K562 (cell line): Measurements from ENCODE around the gene MALRD1. TPM values are rescaled to one million over a fixed set of nuclear protein-coding genes. Genes with fewer than 3 reads are reported as not detected.

Source experiments
- ATAC-seq: fragments of 200-7000 bp; cut with Tn5 transposase; 3 replicates; pipeline ENCODE4 v1.9.1; 2020; ENCODE audit warnings: moderate library complexity
- BruUV-seq: library from RNA; stranded (reverse); fragments of 400-500 nt; replicated peaks from 2 replicates; lab custom pipeline; 2021; lab: Mats Ljungman, UMichigan
- CTCF ChIA-PET: fragments of 300-600 bp; formaldehyde crosslinking; extraction: SDS; loops from one replicate; lab custom pipeline; 2021; ENCODE audit warnings: low intra/inter-chr PET ratio; lab: Yijun Ruan, JAX
- POLR2A ChIA-PET: fragments of 300-600, 350-650 bp; sonication (Branson Sonifier 250); formaldehyde crosslinking; extraction: SDS; loops from one replicate; lab custom pipeline; 2021; ENCODE audit warnings: antibody characterized with exemption, inconsistent platforms; lab: Yijun Ruan, JAX
- DNase-seq, 4 experiments: peaks; one replicate each; pipeline versions ENCODE4 v3.0.0 to v3.0.0-alpha.2; 2011 to 2018; ENCODE audit warnings: low spot score in 3 of 4, mixed read lengths in 3 of 4; ENCODE audit errors: extremely low read depth in 1 of 4
- FAIRE-seq: peaks from 2 replicates; lab custom pipeline; 2011; peaks lifted over from hg19 to GRCh38; lab: Jason Lieb, UNC
- H2AFZ ChIP-seq: 2 replicates; pipeline ENCODE4 v1.6.0; 2011; ENCODE audit warnings: low read depth, low read length, control low read depth, inconsistent platforms
- H3K27ac ChIP-seq: fragments of 200-600 bp; 3 replicates; pipeline ENCODE4 v1.8.0; 2011; ENCODE audit warnings: low read depth, mild to moderate bottlenecking, control low read depth, inconsistent platforms, low read length, moderate library complexity, mixed read lengths; ENCODE audit errors: extremely low read depth
- H3K27me3 ChIP-seq, 2 experiments: fragments of 300-600 bp in 1 of 2; 2 replicates in 1 of 2; 3 replicates in 1 of 2; pipeline versions ENCODE4 v1.6.0 to v1.8.0; 2011; ENCODE audit warnings: inconsistent platforms in 2 of 2, low read length in 2 of 2, mild to moderate bottlenecking in 1 of 2, mixed read lengths in 1 of 2, moderate library complexity in 1 of 2; ENCODE audit not compliant: control insufficient read depth in 2 of 2, insufficient read depth in 2 of 2
- H3K36me3 ChIP-seq: fragments of 300-600 bp; 3 replicates; pipeline ENCODE4 v1.8.0; 2011; ENCODE audit warnings: mild to moderate bottlenecking, low read length, inconsistent platforms; ENCODE audit not compliant: control insufficient read depth, insufficient read depth
- H3K4me1 ChIP-seq, 2 experiments: fragments of 200-600 bp in 1 of 2; replicated peaks in 1 of 2; 2 replicates in 1 of 2; 3 replicates in 1 of 2; pipeline versions ENCODE4 v1.5.1 to v1.8.0; 2011; ENCODE audit warnings: inconsistent platforms in 2 of 2, low read length in 2 of 2, mild to moderate bottlenecking in 1 of 2, mixed read lengths in 1 of 2, moderate library complexity in 1 of 2; ENCODE audit not compliant: control insufficient read depth in 2 of 2, insufficient read depth in 2 of 2
- H3K4me2 ChIP-seq: 2 replicates; pipeline ENCODE4 v1.6.1; 2011; ENCODE audit warnings: low read length, control low read depth, inconsistent platforms, mixed read lengths; ENCODE audit not compliant: insufficient read depth
- H3K4me3 ChIP-seq: fragments of 200-600 bp; sonication (generic), shearing (Covaris generic); 2 replicates; pipeline ENCODE4 v1.5.1; 2016; ENCODE audit warnings: control low read depth, inconsistent platforms
- H3K79me2 ChIP-seq: fragments of 200-600 bp; 3 replicates; pipeline ENCODE4 v1.8.0; 2011; ENCODE audit warnings: low read length, inconsistent platforms; ENCODE audit not compliant: control insufficient read depth, insufficient read depth
- H3K9ac ChIP-seq, 2 experiments: 2 replicates each; pipeline versions ENCODE4 v1.6.0 to v1.6.1; 2011; ENCODE audit warnings: low read depth in 2 of 2, low read length in 2 of 2, control low read depth in 1 of 2, inconsistent platforms in 1 of 2, mild to moderate bottlenecking in 1 of 2, mixed read lengths in 1 of 2; ENCODE audit not compliant: insufficient read depth in 1 of 2
- H3K9me1 ChIP-seq: one replicate; pipeline ENCODE4 v1.6.0; 2011; ENCODE audit warnings: inconsistent platforms, mild to moderate bottlenecking, low read length, moderate library complexity; ENCODE audit not compliant: control insufficient read depth, insufficient read depth
- H3K9me3 ChIP-seq: replicated peaks from 2 replicates; pipeline ENCODE4 v1.5.1; 2011; ENCODE audit warnings: low read depth, low read length, inconsistent platforms; ENCODE audit not compliant: control insufficient read depth, insufficient read depth
- H4K20me1 ChIP-seq: replicated peaks from 2 replicates; pipeline ENCODE4 v1.6.1; 2011; ENCODE audit warnings: low read length, inconsistent platforms, mixed read lengths; ENCODE audit not compliant: control insufficient read depth, insufficient read depth
- ILF3 ChIP-seq: fragments of 450-650 bp; IDR thresholded peaks from 2 replicates; pipeline ENCODE4 v1.6.1; 2018; ENCODE audit warnings: antibody characterized with exemption, mild to moderate bottlenecking, moderate library complexity, borderline replicate concordance
- NCOA2 ChIP-seq, 2 experiments: fragments of 450-650 bp; IDR thresholded peaks; 2 replicates each; pipeline ENCODE4 v1.6.1; 2018; ENCODE audit warnings: mild to moderate bottlenecking in 2 of 2, moderate library complexity in 1 of 2; ENCODE audit not compliant: partially characterized antibody in 2 of 2
- NFRKB ChIP-seq: fragments of 450-650 bp; IDR thresholded peaks from 2 replicates; pipeline ENCODE4 v1.6.1; 2016; ENCODE audit warnings: low read depth
- OTX1 ChIP-seq: fragments of 450-650 bp; formaldehyde crosslinking; IDR thresholded peaks from 2 replicates; pipeline ENCODE4 v1.4.0; 2022; ENCODE audit warnings: mild to moderate bottlenecking
- PHF21A ChIP-seq: fragments of 450-650 bp; IDR thresholded peaks from 2 replicates; pipeline ENCODE4 v1.6.1; 2017; ENCODE audit warnings: low read depth, borderline replicate concordance
- POLR2G ChIP-seq: fragments of 200-400 bp; formaldehyde crosslinking; IDR thresholded peaks from 2 replicates; pipeline ENCODE4 v1.6.1; 2017; ENCODE audit warnings: low read depth, mild to moderate bottlenecking, antibody characterized with exemption, low read length, moderate library complexity
- PTRF ChIP-seq: fragments of 450-650 bp; IDR thresholded peaks from 2 replicates; pipeline ENCODE4 v1.6.1; 2016; ENCODE audit warnings: mild to moderate bottlenecking, missing genetic modification characterization, missing compliant biosample characterization
- PURB ChIP-seq: sonication (generic); formaldehyde crosslinking; IDR thresholded peaks from 2 replicates; pipeline ENCODE4 v1.9.0; 2021; ENCODE audit warnings: low read depth, mild to moderate bottlenecking, missing genetic modification reagents
- RBM17 ChIP-seq: fragments of 200-400 bp; formaldehyde crosslinking; IDR thresholded peaks from 2 replicates; pipeline ENCODE4 v1.6.1; 2017; ENCODE audit warnings: low read depth, mild to moderate bottlenecking, low read length, borderline replicate concordance
- SMAD1 ChIP-seq: fragments of 150-350 bp; IDR thresholded peaks from 2 replicates; pipeline ENCODE4 v1.6.1; 2014; ENCODE audit warnings: low read length, low read depth; ENCODE audit not compliant: partially characterized antibody
- ZBTB8A ChIP-seq: fragments of 450-650 bp; IDR thresholded peaks from 2 replicates; pipeline ENCODE4 v1.6.1; 2018; ENCODE audit warnings: mild to moderate bottlenecking, moderate library complexity; ENCODE audit not compliant: partially characterized antibody
- ZEB2 ChIP-seq: fragments of 450-650 bp; IDR thresholded peaks from 2 replicates; pipeline ENCODE4 v1.6.1; 2016
- ZNF184 ChIP-seq: sonication (generic); formaldehyde crosslinking; IDR thresholded peaks from 2 replicates; pipeline ENCODE4 v1.5.0; 2020; ENCODE audit warnings: missing genetic modification reagents
- ZNF24 ChIP-seq: fragments of 450-650 bp; IDR thresholded peaks from 2 replicates; pipeline ENCODE4 v1.6.1; 2016
- ZNF512 ChIP-seq: IDR thresholded peaks from 2 replicates; pipeline ENCODE4 v1.6.1; 2016; ENCODE audit warnings: missing genetic modification characterization, missing compliant biosample characterization
- ZNF717 ChIP-seq: fragments of 250-450 bp; sonication (Bioruptor Pico); IDR thresholded peaks from 2 replicates; pipeline ENCODE4 v1.5.0; 2021
- WGBS: fragments of 100-300 bp; shearing (Covaris generic); methylation state at CpG from one replicate; pipeline ENCODE4 v1.1.6; 2016; ENCODE audit warnings: low coverage, mixed read lengths; ENCODE audit not compliant: insufficient coverage; ENCODE audit errors: missing lambda C conversion rate; 5-methylcytosine and 5-hydroxymethylcytosine counted together
- in situ Hi-C: fragments of 300-500 bp; cut with MboI; formaldehyde crosslinking; loops from 4 replicates; pipeline ENCODE4 v1.15.0; 2018; ENCODE audit warnings: inconsistent platforms, mixed read lengths
- intact Hi-C: fragments of 100-400 bp; cut with micrococcal nuclease; formaldehyde crosslinking; loops from 2 replicates; pipeline ENCODE4 v1.14.2; 2022
- polyA plus RNA-seq, 8 experiments: library from polyadenylated mRNA; depleted of rRNA in 4 of 8; stranded (reverse) in 5 of 8; unstranded in 3 of 8; fragments of >200 nt; fragmentation: Nextera tagmentation in 2 of 8; fragmentation: Illumina TruSeq in 1 of 8; extraction: Ambion mirVana in 2 of 8; extraction: Trizol in 1 of 8; gene quantifications; 2 replicates each; pipeline versions ENCODE4 v1.2.1 to v1.2.3, GENCODE V29; 2011 to 2014; ENCODE audit warnings: inconsistent platforms in 1 of 8, missing spikeins in 1 of 8
- total RNA-seq, 7 experiments: library from RNA; depleted of rRNA in 6 of 7; stranded (reverse); fragments of >200 nt in 6 of 7; fragmentation: Illumina TruSeq in 2 of 7; extraction: Trizol in 2 of 7; gene quantifications; 2 replicates each; pipeline versions ENCODE4 v1.2.1 to v1.2.3, GENCODE V29; 2011 to 2021; ENCODE audit warnings: low replicate concordance in 1 of 7
- TF ChIP-seq, protein P1 (sequence below): fragments of 250-450 bp; sonication (Bioruptor Pico); IDR thresholded peaks from 2 replicates; pipeline ENCODE4 v1.8.0; 2021; ENCODE audit warnings: mild to moderate bottlenecking, moderate library complexity

MALRD1 gene
- total and polyA plus RNA-seq, 9 of the 15 experiments (the other 6 are each of a cell fraction or from before 2014, with no cell fraction given): not detected

- 0% methylated on average over 1 of the region's 1 CpG for WGBS
- in situ Hi-C loops: no loop called here
- ChIA-PET POLR2A (no interaction called here), CTCF (no interaction called here)
- no peaks in the 10 kb centered on the region for H3K36me3 ChIP-seq
- no TSS peak for BruUV-seq
- H3K79me2 ChIP-seq: no peaks in the 10 kb centered on the region
- intact Hi-C loops: no loop called here
- H3K4me3 ChIP-seq: no peak overlapping the region
- H3K4me1 ChIP-seq: no peaks in the 10 kb centered on the region
- no peak overlapping the region for H3K9ac ChIP-seq
- no peak for FAIRE-seq
- DNase-seq: no peak
- H3K27ac ChIP-seq: no peak overlapping the region
- ATAC-seq: no peak
- H3K27me3 ChIP-seq: no peaks in the 10 kb centered on the region
- H3K9me3 ChIP-seq: no peaks in the 10 kb centered on the region
- TF ChIP-seq ZNF24 (no peak), RBM17 (no peak), PTRF (tag) (no peak), PURB (CRISPR knock-in tag) (no peak), SMAD1 (no peak), POLR2G (no peak), ILF3 (no peak), PHF21A (no peak), OTX1 (CRISPR knock-in tag) (no peak), ZNF184 (CRISPR knock-in tag) (no peak), NCOA2 (IDR thresholded peaks at IDR 0.05; ENCODE audit: partially characterized antibody in 2 of 2) (no peak), NFRKB (no peak), ZNF717 (no peak), ZEB2 (no peak), ZBTB8A (no peak), ZNF512 (tag) (no peak)
- TF ChIP-seq, protein P1, sequence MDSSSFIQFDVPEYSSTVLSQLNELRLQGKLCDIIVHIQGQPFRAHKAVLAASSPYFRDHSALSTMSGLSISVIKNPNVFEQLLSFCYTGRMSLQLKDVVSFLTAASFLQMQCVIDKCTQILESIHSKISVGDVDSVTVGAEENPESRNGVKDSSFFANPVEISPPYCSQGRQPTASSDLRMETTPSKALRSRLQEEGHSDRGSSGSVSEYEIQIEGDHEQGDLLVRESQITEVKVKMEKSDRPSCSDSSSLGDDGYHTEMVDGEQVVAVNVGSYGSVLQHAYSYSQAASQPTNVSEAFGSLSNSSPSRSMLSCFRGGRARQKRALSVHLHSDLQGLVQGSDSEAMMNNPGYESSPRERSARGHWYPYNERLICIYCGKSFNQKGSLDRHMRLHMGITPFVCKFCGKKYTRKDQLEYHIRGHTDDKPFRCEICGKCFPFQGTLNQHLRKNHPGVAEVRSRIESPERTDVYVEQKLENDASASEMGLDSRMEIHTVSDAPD (CRISPR knock-in tag): no peak
- no peak overlapping the region for H3K4me2 ChIP-seq
- no peaks in the 10 kb centered on the region for H3K9me1 ChIP-seq
- H4K20me1 ChIP-seq: no peaks in the 10 kb centered on the region
- H2AFZ ChIP-seq: no peak overlapping the region
Measured at GRCh38 chr10:19580691-19581090, 532.1 kb downstream of the MALRD1 start.
